NCI-H446 treated with DMSO at 0.1 percent for 48 hours (cell line): ENCODE data around the gene CBY2.
"Not testable (repeated sequence)": the region's sequence is repeated elsewhere in the genome, so short reads cannot be mapped to it uniquely, and the experiment has no call there.

ENCODE experiments used
- DNase-seq: peaks from one replicate; lab custom pipeline; 2025; lab: John Stamatoyannopoulos, UW

CBY2 gene

DNA sequence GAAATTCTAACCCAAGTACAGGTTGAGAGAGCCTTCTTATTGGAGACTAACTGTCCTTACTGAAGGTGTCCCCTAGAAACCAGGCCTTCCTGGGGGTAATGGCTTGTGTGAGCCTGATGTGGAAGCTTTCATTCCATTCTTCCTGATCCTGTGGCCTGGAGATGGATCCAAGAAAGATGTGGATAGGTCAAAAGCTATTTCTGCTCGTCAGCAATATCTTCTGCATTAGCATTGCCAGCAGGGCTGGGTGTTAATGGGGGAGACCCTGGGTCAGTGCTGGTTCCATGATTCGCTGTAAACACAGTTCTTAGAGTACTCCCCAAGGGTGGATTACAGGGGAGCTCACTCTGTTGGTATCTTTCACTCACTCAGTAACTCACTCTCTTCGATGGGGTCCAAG lies 42.9 kb downstream of the CBY2 start:
- DNase-seq, result no peak

DNA sequence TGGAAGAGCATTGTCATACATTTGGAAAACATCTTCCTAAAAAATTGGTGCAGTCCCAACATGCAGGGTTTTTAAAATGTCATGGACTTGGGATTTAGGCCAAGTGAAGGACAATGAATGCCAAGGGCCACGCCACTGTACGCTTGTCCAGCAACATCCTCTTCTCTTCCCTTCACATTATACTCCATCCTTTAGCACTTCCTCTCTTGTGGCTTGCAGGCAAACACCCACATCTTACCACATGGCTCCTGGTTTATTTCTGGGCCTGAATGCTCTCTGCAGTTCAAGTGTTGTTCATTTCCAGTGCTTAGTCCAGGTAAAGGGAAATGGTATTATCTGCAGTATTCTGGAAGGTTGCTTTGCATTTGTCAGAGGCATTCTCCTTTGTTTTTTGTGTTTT lies 45.0 kb downstream of the CBY2 start:
- DNase-seq, result no peak

DNA sequence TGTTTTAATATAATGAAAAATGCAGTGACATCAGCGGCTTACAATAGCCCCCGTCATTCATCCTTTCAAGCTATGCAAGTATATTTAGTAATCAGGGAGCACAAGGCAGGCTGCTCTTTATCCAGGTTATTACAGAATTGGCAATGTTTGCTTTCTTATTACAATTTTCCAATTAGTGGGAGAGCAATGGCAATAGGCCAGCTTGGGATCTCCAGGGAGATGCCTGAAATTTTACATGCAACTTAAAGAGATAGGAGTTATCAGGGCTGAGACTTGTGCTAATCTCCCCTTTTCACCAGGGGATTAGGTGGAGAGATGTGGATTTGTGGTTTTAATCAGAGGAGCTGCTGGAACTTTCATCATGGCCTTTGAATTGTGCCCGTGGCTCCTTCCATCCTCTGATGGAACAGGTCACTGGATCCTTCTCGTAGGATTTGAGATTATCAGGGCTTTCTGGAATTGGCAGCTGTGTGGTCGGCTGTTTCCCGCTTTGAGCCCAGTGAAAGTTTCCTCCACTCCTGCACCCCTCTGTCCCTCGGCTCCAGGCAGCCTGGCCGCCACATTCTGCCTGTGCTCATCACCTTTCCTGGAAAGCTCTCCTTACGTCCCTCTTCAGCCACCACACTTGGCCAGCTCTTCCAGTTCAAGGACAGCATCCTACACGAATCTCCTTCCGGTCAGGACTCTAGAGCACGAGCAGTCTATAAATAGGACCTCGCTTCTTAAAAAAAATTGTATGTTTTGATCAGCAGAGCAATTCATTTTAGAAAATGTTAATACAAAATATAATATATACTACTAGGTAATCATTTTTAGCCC lies 47.0 kb downstream of the CBY2 start:
- DNase-seq, result no peak

DNA sequence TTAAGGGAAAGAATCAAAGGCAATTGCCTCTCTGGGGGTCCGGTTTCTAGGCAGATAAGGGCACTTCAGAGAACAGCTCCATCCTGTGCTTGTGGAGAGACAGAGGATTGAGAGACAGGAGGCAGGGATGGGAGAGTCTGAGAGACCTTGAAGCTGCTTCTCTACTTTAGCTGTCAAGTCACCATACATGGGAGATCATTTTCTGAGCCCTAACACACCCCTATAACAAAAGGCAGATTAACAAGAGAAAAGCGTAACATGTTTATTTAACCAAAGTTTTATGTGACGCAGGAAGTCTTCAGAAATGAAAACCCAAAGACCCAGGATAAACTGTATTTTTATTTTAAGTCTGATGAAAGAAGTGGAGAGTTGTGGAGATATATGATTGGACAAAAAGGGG lies 48.4 kb downstream of the CBY2 start:
- DNase-seq, result no peak

DNA sequence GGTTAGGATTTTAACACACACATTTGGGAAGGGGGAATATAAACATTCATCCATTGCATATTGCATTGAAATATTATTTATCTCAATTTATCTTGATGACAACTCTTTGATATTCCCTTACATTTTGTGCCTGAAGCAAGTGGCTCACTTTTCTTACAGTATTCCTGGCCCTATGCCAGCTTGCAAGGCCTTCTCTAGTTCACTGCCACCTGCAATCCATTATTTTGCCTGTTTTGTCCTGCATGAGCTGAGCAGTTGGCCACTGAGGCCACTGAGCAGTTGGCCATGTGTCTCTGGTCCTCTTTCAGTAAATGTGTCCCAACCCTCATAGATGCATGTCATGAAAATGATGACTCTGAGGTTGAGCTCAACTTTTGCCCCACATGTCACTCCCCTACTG lies 49.8 kb downstream of the CBY2 start:
- DNase-seq, result no peak

DNA sequence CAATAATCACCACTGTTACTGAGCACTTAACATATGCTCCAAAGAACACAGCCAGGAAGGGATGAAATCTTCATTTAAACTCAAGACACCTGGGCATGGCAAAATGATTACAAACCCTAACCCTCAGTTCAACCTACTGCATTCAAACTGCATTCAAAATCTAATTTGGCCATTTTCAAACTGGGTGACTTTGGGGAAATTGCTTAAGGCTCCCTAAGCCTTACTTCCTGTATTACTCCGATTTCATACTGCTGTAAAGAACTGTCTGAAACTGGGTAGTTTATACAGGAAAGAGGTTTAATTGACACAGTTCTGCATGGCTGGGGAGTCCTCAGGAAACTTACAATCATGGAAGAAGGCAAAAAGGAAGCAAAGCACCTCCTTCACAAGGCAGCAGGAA lies 50.4 kb downstream of the CBY2 start:
- no peak for DNase-seq

DNA sequence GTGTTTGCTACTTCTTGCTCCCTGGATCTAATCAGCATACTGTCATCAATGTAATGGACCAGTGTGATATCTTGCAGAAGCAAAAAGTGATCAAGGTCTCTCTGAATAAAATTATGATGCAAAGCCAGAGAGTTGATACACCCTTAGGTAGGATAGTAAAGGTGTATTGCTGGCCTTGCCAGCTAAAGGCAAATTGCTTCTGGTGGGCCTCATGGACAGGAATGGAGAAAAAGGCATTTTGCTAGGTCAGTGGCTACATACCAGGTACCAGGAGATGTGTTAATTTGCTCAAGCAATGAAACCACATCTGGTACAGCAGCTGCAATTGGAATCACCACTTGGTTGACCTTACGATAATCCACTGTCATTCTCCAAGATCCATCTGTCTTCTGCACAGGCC lies 54.4 kb downstream of the CBY2 start:
- not testable (repeated sequence) for DNase-seq

DNA sequence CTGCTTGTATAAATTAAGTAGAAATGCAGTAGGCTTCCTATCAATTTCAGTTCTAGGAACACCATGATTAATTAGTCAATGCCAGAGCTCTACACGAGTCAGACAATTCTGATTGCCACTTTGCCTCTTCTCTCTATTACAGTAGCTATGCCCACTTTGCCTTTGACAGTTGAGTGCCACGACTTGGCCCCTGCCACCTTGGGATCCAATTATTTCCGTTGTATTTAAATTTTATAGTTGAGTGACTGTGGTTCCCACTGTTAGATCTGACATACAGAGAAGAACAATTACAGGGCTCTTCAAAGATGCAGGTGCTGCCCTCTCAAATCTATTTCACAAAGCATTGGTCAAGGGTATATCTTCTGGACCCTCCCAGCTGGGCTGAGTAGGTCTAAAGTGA lies 55.5 kb downstream of the CBY2 start:
- not testable (repeated sequence) for DNase-seq

DNA sequence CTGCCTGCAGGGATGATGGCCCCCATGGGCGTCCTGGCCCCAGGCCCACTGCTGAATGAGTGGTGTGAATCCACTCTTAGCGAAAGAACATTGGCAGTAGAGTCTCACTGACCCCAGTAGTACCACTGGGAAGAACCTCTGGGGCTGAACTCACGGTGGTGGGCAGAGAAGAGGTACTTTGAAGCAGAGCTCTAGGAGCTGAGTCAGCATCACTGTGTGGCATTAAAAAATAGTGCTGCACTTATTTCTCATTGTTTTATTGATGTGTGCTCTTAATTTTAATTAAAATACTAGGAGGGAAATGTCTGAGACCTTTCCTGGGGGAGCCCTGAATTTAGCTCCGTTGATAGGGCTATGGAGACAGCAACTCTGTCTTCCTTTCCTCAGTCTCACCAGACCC lies 61.3 kb downstream of the CBY2 start:
- DNase-seq, result no peak
